RWPE2 (cell line): ENCODE data around the gene PEAK1.

Experiments used
- ATAC-seq: fragments of 200-7000 bp; cut with Tn5 transposase; 3 replicates; pipeline ENCODE4 v1.9.1; 2021; ENCODE audit warnings: low read depth
- DNase-seq: peaks from one replicate; pipeline ENCODE4 v3.0.0-alpha.2; 2020; ENCODE audit warnings: low spot score
- H3K27ac ChIP-seq: fragments of 450-650 bp; 2 replicates; pipeline ENCODE4 v1.5.1; 2017; ENCODE audit warnings: mild to moderate bottlenecking; ENCODE audit not compliant: poor library complexity, severe bottlenecking
- H3K27me3 ChIP-seq: fragments of 250-450 bp; sonication (Bioruptor Pico); 2 replicates; pipeline ENCODE4 v1.5.1; 2021; ENCODE audit warnings: mild to moderate bottlenecking, moderate library complexity; ENCODE audit not compliant: insufficient read depth, poor library complexity, severe bottlenecking
- H3K36me3 ChIP-seq: fragments of 250-450 bp; sonication (Bioruptor Pico); 2 replicates; pipeline ENCODE4 v1.5.1; 2020; ENCODE audit warnings: low read depth, mild to moderate bottlenecking, moderate library complexity
- H3K4me1 ChIP-seq: fragments of 250-450 bp; sonication (Bioruptor Pico); 2 replicates; pipeline ENCODE4 v1.5.1; 2021; ENCODE audit warnings: mild to moderate bottlenecking, moderate library complexity; ENCODE audit not compliant: insufficient read depth, poor library complexity, severe bottlenecking
- H3K4me3 ChIP-seq: fragments of 250-450 bp; sonication (Bioruptor Pico); 2 replicates; pipeline ENCODE4 v1.5.1; 2021; ENCODE audit warnings: mild to moderate bottlenecking, moderate library complexity; ENCODE audit not compliant: severe bottlenecking
- H3K9me3 ChIP-seq: fragments of 250-450 bp; sonication (Bioruptor Pico); 2 replicates; pipeline ENCODE4 v1.5.1; 2021; ENCODE audit warnings: mild to moderate bottlenecking, moderate library complexity; ENCODE audit not compliant: severe bottlenecking
- TF ChIP-seq, protein P1 (sequence below): fragments of 450-650 bp; IDR thresholded peaks from one replicate; pipeline ENCODE4 v1.5.1; 2017; ENCODE audit warnings: mild to moderate bottlenecking, moderate library complexity; ENCODE audit not compliant: poor library complexity, severe bottlenecking

The PEAK1 gene

DNA sequence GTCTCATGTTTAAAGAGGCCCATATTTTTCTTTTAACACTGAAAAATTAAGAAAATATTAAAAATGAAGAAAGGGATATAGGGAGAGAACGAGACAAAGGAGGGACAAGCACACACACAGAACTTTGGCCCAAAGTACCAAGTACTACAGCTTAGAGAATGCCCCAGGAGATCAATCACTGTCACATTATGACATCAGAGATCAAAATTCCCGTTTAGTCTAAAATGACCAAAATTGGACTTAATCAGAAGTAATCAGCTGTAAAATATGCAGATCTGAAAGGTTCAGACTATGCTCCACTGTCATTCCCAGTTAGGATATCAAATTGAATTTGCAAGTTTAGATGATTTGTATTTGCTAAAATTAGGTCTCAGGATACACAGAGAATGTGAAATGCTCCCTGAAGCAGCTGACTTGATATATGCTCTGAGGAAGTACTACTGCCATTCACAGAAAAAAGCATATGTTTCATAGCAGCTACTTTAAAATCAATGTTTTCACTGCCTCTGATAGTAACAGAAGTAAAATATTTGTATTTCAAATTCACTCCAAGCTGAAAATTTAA, 123.0 kb downstream of the PEAK1 start:
- H3K27me3 ChIP-seq = no peaks in the 10 kb centered on the region
- H3K4me3 ChIP-seq = no peak overlapping the region
- ATAC-seq (no peak), DNase-seq (no peak)
- no peaks in the 10 kb centered on the region for H3K4me1 ChIP-seq
- H3K27ac ChIP-seq = no peak overlapping the region
- H3K9me3 ChIP-seq = no peaks in the 10 kb centered on the region
- TF ChIP-seq, protein P1, sequence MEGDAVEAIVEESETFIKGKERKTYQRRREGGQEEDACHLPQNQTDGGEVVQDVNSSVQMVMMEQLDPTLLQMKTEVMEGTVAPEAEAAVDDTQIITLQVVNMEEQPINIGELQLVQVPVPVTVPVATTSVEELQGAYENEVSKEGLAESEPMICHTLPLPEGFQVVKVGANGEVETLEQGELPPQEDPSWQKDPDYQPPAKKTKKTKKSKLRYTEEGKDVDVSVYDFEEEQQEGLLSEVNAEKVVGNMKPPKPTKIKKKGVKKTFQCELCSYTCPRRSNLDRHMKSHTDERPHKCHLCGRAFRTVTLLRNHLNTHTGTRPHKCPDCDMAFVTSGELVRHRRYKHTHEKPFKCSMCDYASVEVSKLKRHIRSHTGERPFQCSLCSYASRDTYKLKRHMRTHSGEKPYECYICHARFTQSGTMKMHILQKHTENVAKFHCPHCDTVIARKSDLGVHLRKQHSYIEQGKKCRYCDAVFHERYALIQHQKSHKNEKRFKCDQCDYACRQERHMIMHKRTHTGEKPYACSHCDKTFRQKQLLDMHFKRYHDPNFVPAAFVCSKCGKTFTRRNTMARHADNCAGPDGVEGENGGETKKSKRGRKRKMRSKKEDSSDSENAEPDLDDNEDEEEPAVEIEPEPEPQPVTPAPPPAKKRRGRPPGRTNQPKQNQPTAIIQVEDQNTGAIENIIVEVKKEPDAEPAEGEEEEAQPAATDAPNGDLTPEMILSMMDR = no peak
- no peaks in the 10 kb centered on the region for H3K36me3 ChIP-seq

GRCh38 chr15:77295446-77295845, 124.5 kb downstream of the PEAK1 start:
- Histone ChIP-seq H3K27ac (no peak overlapping the region), H3K9me3 (no peaks in the 10 kb centered on the region), H3K4me3 (no peak overlapping the region), H3K36me3 (no peaks in the 10 kb centered on the region), H3K4me1 (no peaks in the 10 kb centered on the region), H3K27me3 (no peaks in the 10 kb centered on the region)
- DNase-seq (no peak), ATAC-seq (no peak)
- TF ChIP-seq, protein P1 = no peak

GRCh38 chr15:77292969-77293558, 126.8 kb downstream of the PEAK1 start:
- DNase-seq = no peak
- no peak for ATAC-seq
- Histone ChIP-seq H3K9me3 (no peaks in the 10 kb centered on the region), H3K36me3 (no peaks in the 10 kb centered on the region), H3K4me1 (no peaks in the 10 kb centered on the region), H3K4me3 (no peak overlapping the region), H3K27ac (no peak overlapping the region), H3K27me3 (no peaks in the 10 kb centered on the region)
- TF ChIP-seq, protein P1 = no peak

- no peak for ATAC-seq
- TF ChIP-seq, protein P1 = no peak
Measured at GRCh38 chr15:77291107-77291506, 128.8 kb downstream of the PEAK1 start.

DNA sequence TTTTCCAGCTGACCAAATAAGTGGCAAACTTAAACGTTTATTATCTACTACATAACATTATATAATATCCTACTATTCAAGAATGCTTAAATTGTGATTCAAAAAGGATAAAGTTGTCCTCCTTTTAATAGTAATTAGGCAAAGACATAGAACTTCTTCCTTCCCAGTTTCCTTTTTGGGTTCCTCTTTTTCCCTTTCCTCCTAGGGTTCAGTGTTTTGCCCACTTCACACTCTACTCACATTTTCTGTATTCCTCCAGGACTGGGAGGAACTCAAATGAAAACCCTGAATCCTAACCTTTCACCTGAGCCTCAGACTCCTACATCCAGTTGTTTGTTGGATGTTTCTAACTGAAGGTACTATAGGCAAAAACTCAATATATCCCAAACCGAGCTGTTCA, 132.5 kb downstream of the PEAK1 start:
- Histone ChIP-seq H3K9me3 (no peaks in the 10 kb centered on the region), H3K4me3 (no peak overlapping the region), H3K36me3 (no peaks in the 10 kb centered on the region; the same call in 1 of the 2 replicates), H3K27ac (no peak overlapping the region), H3K4me1 (no peaks in the 10 kb centered on the region), H3K27me3 (no peaks in the 10 kb centered on the region)
- DNase-seq (no peak), ATAC-seq (no peak)
- TF ChIP-seq, protein P1 = no peak

More at GRCh38 chr15:77291107-77291506, 128.8 kb downstream of the PEAK1 start:
- Histone ChIP-seq H3K27me3 (no peaks in the 10 kb centered on the region), H3K4me1 (no peaks in the 10 kb centered on the region), H3K4me3 (no peak overlapping the region), H3K9me3 (no peaks in the 10 kb centered on the region), H3K36me3 (no peaks in the 10 kb centered on the region), H3K27ac (no peak overlapping the region)
- no peak for DNase-seq
